Smooth muscle cell (in vitro differentiated cells): ENCODE measurements around the gene TRIM3. TPM values are rescaled to one million over a fixed set of nuclear protein-coding genes. Genes with fewer than 3 reads are reported as not detected.

ENCODE experiments used
- DNase-seq: peaks from one replicate; lab custom pipeline; 2025; ENCODE audit not compliant: unreplicated experiment; lab: John Stamatoyannopoulos, UW
- H2AFZ ChIP-seq: fragments of 200-600 bp; sonication (generic); 2 replicates; pipeline ENCODE4 v1.6.0; 2016; ENCODE audit warnings: antibody characterized with exemption, low read depth, mild to moderate bottlenecking
- H3F3A ChIP-seq: fragments of 200-600 bp; sonication (generic); 2 replicates; pipeline ENCODE4 v1.6.0; 2017; ENCODE audit warnings: antibody characterized with exemption, low read depth
- H3K27ac ChIP-seq: fragments of 200-600 bp; sonication (generic); 2 replicates; pipeline ENCODE4 v1.5.1; 2016; ENCODE audit warnings: low read depth, mild to moderate bottlenecking
- H3K27me3 ChIP-seq: fragments of 200-600 bp; sonication (generic); 2 replicates; pipeline ENCODE4 v1.6.1; 2016; ENCODE audit warnings: low read depth, mild to moderate bottlenecking
- H3K36me3 ChIP-seq: fragments of 200-600 bp; sonication (generic); 2 replicates; pipeline ENCODE4 v1.5.1; 2016; ENCODE audit warnings: low read depth
- H3K4me1 ChIP-seq: fragments of 200-600 bp; sonication (generic); 2 replicates; pipeline ENCODE4 v1.5.1; 2016; ENCODE audit warnings: low read depth
- H3K4me2 ChIP-seq: fragments of 200-600 bp; sonication (generic); 2 replicates; pipeline ENCODE4 v1.6.0; 2016; ENCODE audit warnings: mild to moderate bottlenecking
- H3K4me3 ChIP-seq: fragments of 200-600 bp; sonication (generic); 2 replicates; pipeline ENCODE4 v1.5.1; 2016; ENCODE audit warnings: mild to moderate bottlenecking
- H3K79me2 ChIP-seq: fragments of 200-600 bp; sonication (generic); 2 replicates; pipeline ENCODE4 v1.6.0; 2016; ENCODE audit warnings: low read depth, mild to moderate bottlenecking
- H3K9ac ChIP-seq: fragments of 200-600 bp; sonication (generic); 2 replicates; pipeline ENCODE4 v1.6.0; 2016; ENCODE audit warnings: low read depth
- H3K9me3 ChIP-seq: fragments of 200-600 bp; sonication (generic); replicated peaks from 2 replicates; pipeline ENCODE4 v1.5.1; 2016; ENCODE audit warnings: low read depth
- H4K20me1 ChIP-seq: fragments of 200-600 bp; sonication (generic); 2 replicates; pipeline ENCODE4 v1.6.0; 2016; ENCODE audit warnings: low read depth
- WGBS: methylation state at CpG from one replicate; pipeline ENCODE4 v1.1.7; 2016; ENCODE audit warnings: low lambda C conversion rate; 5-methylcytosine and 5-hydroxymethylcytosine counted together
- polyA plus RNA-seq: library from polyadenylated mRNA; unstranded; fragments of >200 nt; fragmentation: Nextera tagmentation; extraction: Ambion mirVana; gene quantifications from 2 replicates; pipeline ENCODE4 v1.2.1, GENCODE V29; 2016
- total RNA-seq: library from RNA; depleted of rRNA; stranded (reverse); fragments of >200 nt; gene quantifications from 2 replicates; pipeline ENCODE4 v1.2.3, GENCODE V29; 2014
- TF ChIP-seq, protein P1 (sequence below): fragments of 200-600 bp; sonication (generic); IDR thresholded peaks from 2 replicates; pipeline ENCODE4 v1.5.1; 2017; ENCODE audit warnings: borderline replicate concordance, mild to moderate bottlenecking, antibody characterized with exemption; ENCODE audit not compliant: insufficient read depth, poor library complexity, severe bottlenecking

Gene TRIM3
- total and polyA plus RNA-seq, 2 experiments from 2014 or later, result 14.0 to 25.5 TPM

DNA sequence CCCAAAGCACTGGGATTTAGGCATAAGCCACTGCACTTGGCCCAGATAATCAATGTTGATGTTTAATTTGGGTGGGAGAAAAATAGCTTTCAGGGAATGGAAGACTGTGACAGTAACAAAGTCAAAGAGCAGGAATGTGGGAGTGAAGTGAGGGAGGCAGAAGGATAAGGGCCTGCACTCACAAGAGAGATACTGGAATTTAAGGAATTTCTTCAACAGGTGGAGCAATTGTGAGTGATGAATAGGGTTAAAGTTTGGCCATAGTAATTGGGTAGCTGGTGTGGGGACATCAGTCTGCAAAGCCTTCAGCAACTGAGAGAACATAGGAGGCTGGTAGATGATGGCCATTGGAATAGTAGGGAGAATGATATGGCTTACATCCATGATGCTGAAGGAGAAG, 46.2 kb downstream of the TRIM3 start:
- Histone ChIP-seq H3K79me2 (no peaks in the 10 kb centered on the region), H3K9ac (no peak overlapping the region), H3K4me1 (no peaks in the 10 kb centered on the region), H3F3A (no peaks in the 10 kb centered on the region), H3K9me3 (no peaks in the 10 kb centered on the region), H3K27ac (no peak overlapping the region), H2AFZ (no peak overlapping the region), H3K36me3 (no peaks in the 10 kb centered on the region), H3K4me3 (no peak overlapping the region), H4K20me1 (no peaks in the 10 kb centered on the region), H3K4me2 (no peak overlapping the region), H3K27me3 (peaks cover 18% of the 10 kb centered on the region)
- no peak for DNase-seq
- TF ChIP-seq, protein P1, sequence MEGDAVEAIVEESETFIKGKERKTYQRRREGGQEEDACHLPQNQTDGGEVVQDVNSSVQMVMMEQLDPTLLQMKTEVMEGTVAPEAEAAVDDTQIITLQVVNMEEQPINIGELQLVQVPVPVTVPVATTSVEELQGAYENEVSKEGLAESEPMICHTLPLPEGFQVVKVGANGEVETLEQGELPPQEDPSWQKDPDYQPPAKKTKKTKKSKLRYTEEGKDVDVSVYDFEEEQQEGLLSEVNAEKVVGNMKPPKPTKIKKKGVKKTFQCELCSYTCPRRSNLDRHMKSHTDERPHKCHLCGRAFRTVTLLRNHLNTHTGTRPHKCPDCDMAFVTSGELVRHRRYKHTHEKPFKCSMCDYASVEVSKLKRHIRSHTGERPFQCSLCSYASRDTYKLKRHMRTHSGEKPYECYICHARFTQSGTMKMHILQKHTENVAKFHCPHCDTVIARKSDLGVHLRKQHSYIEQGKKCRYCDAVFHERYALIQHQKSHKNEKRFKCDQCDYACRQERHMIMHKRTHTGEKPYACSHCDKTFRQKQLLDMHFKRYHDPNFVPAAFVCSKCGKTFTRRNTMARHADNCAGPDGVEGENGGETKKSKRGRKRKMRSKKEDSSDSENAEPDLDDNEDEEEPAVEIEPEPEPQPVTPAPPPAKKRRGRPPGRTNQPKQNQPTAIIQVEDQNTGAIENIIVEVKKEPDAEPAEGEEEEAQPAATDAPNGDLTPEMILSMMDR, result no peak

DNA sequence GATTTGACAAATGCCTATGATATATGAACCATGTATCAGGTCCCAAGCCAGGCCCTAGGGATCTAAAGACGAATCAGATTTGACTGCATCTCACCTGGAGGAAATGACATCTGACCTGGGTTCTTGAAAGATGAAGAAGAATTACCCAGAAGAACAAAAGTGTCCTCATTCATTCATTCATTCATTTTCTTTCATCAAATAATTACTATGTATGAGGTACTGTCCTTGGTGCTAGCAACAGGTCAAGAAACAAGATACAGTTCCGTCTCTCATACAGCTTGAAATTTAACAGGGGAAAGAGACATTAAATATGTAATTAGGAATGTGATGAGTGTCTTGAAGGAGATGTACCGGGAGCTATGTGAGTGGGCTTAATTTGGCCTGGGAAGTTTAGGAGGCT, 53.1 kb downstream of the TRIM3 start:
- H3K9ac ChIP-seq, result no peak overlapping the region
- H4K20me1 ChIP-seq, result peaks cover 9% of the 10 kb centered on the region
- no peak overlapping the region for H3K4me3 ChIP-seq
- TF ChIP-seq, protein P1, result no peak
- no peak overlapping the region for H3K4me2 ChIP-seq
- H3K27me3 ChIP-seq, result peaks cover 18% of the 10 kb centered on the region
- peaks cover 4% of the 10 kb centered on the region for H3K4me1 ChIP-seq
- no peak overlapping the region for H3K27ac ChIP-seq
- DNase-seq, result no peak
- H3F3A ChIP-seq, result no peaks in the 10 kb centered on the region
- H3K9me3 ChIP-seq, result no peaks in the 10 kb centered on the region
- H3K79me2 ChIP-seq, result peaks cover 10% of the 10 kb centered on the region
- no peak overlapping the region for H2AFZ ChIP-seq
- 95% methylated on average over 3 of the region's 3 CpGs for WGBS
- no peaks in the 10 kb centered on the region for H3K36me3 ChIP-seq

DNA sequence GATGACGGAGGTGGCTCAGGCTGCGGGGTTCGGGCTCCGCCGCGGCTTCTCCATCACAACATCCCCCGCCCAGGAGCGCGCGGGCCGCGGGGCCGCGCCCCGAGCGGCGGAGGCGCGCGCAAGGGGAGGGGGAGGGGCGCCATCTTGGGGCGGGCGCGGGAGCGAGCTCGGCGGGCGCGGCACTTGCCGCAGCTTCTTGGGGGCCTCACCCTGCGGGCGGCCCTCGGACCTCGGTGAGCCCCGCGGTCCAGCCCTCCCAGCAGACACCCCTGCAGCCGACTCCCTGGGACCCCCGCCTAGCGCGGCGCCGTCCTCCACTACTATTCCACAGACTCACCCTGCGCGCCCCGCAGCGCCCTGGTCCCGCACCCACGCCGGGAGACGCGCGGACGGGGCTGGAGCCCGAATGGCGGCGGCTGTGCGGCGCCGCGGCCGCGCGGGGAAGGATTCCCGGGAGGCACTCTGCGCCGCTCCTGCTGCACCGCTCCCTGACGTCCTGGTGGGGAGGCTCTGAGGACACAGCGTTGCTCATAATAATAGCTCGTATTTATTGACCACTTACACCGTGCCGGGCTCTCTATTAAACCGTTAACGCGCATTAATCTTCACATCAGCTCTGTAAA, 54.6 kb downstream of the TRIM3 start, which contains the start of gene APBB1:
Gene APBB1, minus strand, starts transcription at position 86 of the 623 bp plus-strand sequence. CDS start 7,747 bp downstream, outside the sequence.
- peaks cover 23% of the 10 kb centered on the region for H4K20me1 ChIP-seq
- H3K4me2 ChIP-seq, result peak within 1 kb of the TSS; percentile 97
- no peaks in the 10 kb centered on the region for H3K36me3 ChIP-seq
- H3K27ac ChIP-seq, result no peak within 1 kb of the TSS
- H3K4me3 ChIP-seq, result peak within 1 kb of the TSS; percentile 91
- H3K4me1 ChIP-seq, result peaks cover 4% of the 10 kb centered on the region
- H2AFZ ChIP-seq, result peak within 1 kb of the TSS; percentile 91
- 2% methylated on average over 38 of the region's 75 CpGs for WGBS
- no peak for DNase-seq
- H3K27me3 ChIP-seq, result peaks cover 13% of the 10 kb centered on the region
- no peaks in the 10 kb centered on the region for H3K9me3 ChIP-seq
- TF ChIP-seq, protein P1, result no peak
- H3F3A ChIP-seq, result no peaks in the 10 kb centered on the region
- H3K79me2 ChIP-seq, result peaks cover 12% of the 10 kb centered on the region
- peak within 1 kb of the TSS; percentile 68 for H3K9ac ChIP-seq

DNA sequence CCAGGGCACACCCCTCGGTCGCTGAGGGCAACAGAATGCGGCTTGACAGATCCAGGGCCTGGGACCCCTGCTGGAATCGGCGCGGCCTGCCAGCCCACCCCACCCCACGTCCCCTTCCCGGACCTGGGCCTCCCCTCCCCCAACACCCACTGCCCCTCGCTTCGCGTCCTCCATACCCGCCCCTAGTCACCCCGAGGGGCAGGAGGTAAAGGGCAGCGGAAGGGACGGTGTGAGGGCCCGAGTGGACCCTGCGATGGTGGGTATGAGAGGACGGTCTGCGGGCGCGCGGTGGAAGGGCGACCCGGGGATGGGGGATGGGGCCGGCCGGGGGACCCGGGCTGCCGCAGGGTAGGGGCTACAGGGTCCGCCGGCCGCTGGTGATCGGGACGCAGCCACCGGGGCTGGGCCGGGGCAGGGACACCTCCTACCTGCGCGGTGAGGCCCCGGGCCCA, 55.2 kb downstream of the TRIM3 start:
- H3F3A ChIP-seq, result no peaks in the 10 kb centered on the region
- no peak for DNase-seq
- H3K27me3 ChIP-seq, result peaks cover 7% of the 10 kb centered on the region
- WGBS, result under 1% methylated on average over 19 of the region's 38 CpGs
- H3K4me3 ChIP-seq, result peak overlapping the region; percentile 91
- H3K36me3 ChIP-seq, result no peaks in the 10 kb centered on the region
- H3K4me2 ChIP-seq, result peak overlapping the region; percentile 97
- TF ChIP-seq, protein P1, result no peak
- peaks cover 13% of the 10 kb centered on the region for H3K79me2 ChIP-seq
- peaks cover 4% of the 10 kb centered on the region for H3K4me1 ChIP-seq
- H3K27ac ChIP-seq, result no peak overlapping the region
- H4K20me1 ChIP-seq, result peaks cover 28% of the 10 kb centered on the region
- no peaks in the 10 kb centered on the region for H3K9me3 ChIP-seq
- peak overlapping the region; percentile 77 for H2AFZ ChIP-seq
- peak overlapping the region; percentile 68 for H3K9ac ChIP-seq
